ENCODE results near the gene FANCI. TPM values are rescaled to one million over a fixed set of nuclear protein-coding genes. Genes with fewer than 3 reads are reported as not detected.

Gene FANCI
- total RNA-seq, 1 donor from 2014 or later, result 11.3 TPM

GRCh38 chr15:89346516-89347231 lies 102.9 kb downstream of the FANCI start:
- Mint-ChIP-seq H3K9me3 (ENCODE audit: unreplicated experiment) (no peaks in the 10 kb centered on the region), H3K27me3 (ENCODE audit: unreplicated experiment) (peaks cover 56% of the 10 kb centered on the region), H3K4me1 (ENCODE audit: unreplicated experiment) (no peaks in the 10 kb centered on the region), H3K36me3 (ENCODE audit: unreplicated experiment) (no peaks in the 10 kb centered on the region), H3K27ac (ENCODE audit: unreplicated experiment) (no peak overlapping the region), H3K4me3 (ENCODE audit: unreplicated experiment) (no peak overlapping the region)
- no peak for TF ChIP-seq CTCF (IDR thresholded peaks at IDR 0.05)
- DNase-seq (ENCODE audit: extremely low spot score, unreplicated experiment), result no peak

GRCh38 chr15:89349206-89349558 lies 105.4 kb downstream of the FANCI start:
- DNase-seq (ENCODE audit: extremely low spot score, unreplicated experiment), result no peak
- H3K27me3 Mint-ChIP-seq (ENCODE audit: unreplicated experiment), result peaks cover 57% of the 10 kb centered on the region
- H3K9me3 Mint-ChIP-seq (ENCODE audit: unreplicated experiment), result no peaks in the 10 kb centered on the region
- no peak overlapping the region for H3K4me3 Mint-ChIP-seq (ENCODE audit: unreplicated experiment)
- no peak for TF ChIP-seq CTCF (IDR thresholded peaks at IDR 0.05)
- no peak overlapping the region for H3K27ac Mint-ChIP-seq (ENCODE audit: unreplicated experiment)
- no peaks in the 10 kb centered on the region for H3K36me3 Mint-ChIP-seq (ENCODE audit: unreplicated experiment)
- H3K4me1 Mint-ChIP-seq (ENCODE audit: unreplicated experiment), result no peaks in the 10 kb centered on the region

GRCh38 chr15:89352476-89352875 lies 108.7 kb downstream of the FANCI start:
- H3K36me3 Mint-ChIP-seq (ENCODE audit: unreplicated experiment), result no peaks in the 10 kb centered on the region
- no peak for TF ChIP-seq CTCF (IDR thresholded peaks at IDR 0.05)
- DNase-seq (ENCODE audit: extremely low spot score, unreplicated experiment), result no peak
- no peak overlapping the region for H3K27ac Mint-ChIP-seq (ENCODE audit: unreplicated experiment)
- no peaks in the 10 kb centered on the region for H3K9me3 Mint-ChIP-seq (ENCODE audit: unreplicated experiment)
- H3K27me3 Mint-ChIP-seq (ENCODE audit: unreplicated experiment), result peaks cover 60% of the 10 kb centered on the region
- no peak overlapping the region for H3K4me3 Mint-ChIP-seq (ENCODE audit: unreplicated experiment)
- no peaks in the 10 kb centered on the region for H3K4me1 Mint-ChIP-seq (ENCODE audit: unreplicated experiment)

- H3K9me3 Mint-ChIP-seq (ENCODE audit: unreplicated experiment), result no peaks in the 10 kb centered on the region
- no peak overlapping the region for H3K4me3 Mint-ChIP-seq (ENCODE audit: unreplicated experiment)
- DNase-seq (ENCODE audit: extremely low spot score, unreplicated experiment), result no peak
- H3K27me3 Mint-ChIP-seq (ENCODE audit: unreplicated experiment), result peaks cover 66% of the 10 kb centered on the region
- no peaks in the 10 kb centered on the region for H3K4me1 Mint-ChIP-seq (ENCODE audit: unreplicated experiment)
- no peak overlapping the region for H3K27ac Mint-ChIP-seq (ENCODE audit: unreplicated experiment)
- no peak for TF ChIP-seq CTCF (IDR thresholded peaks at IDR 0.05)
- no peaks in the 10 kb centered on the region for H3K36me3 Mint-ChIP-seq (ENCODE audit: unreplicated experiment)
Observed at GRCh38 chr15:89353991-89354390, 110.2 kb downstream of the FANCI start.

GRCh38 chr15:89356634-89357298 lies 113.0 kb downstream of the FANCI start:
- H3K27me3 Mint-ChIP-seq (ENCODE audit: unreplicated experiment), result peaks cover 77% of the 10 kb centered on the region
- H3K4me1 Mint-ChIP-seq (ENCODE audit: unreplicated experiment), result peaks cover 6% of the 10 kb centered on the region
- H3K9me3 Mint-ChIP-seq (ENCODE audit: unreplicated experiment), result no peaks in the 10 kb centered on the region
- peak; percentile 52 for TF ChIP-seq CTCF (IDR thresholded peaks at IDR 0.05)
- H3K4me3 Mint-ChIP-seq (ENCODE audit: unreplicated experiment), result no peak overlapping the region
- H3K27ac Mint-ChIP-seq (ENCODE audit: unreplicated experiment), result no peak overlapping the region
- no peak for DNase-seq (ENCODE audit: extremely low spot score, unreplicated experiment)
- H3K36me3 Mint-ChIP-seq (ENCODE audit: unreplicated experiment), result no peaks in the 10 kb centered on the region

Measured in osteocyte (in vitro differentiated cells).